ENCODE measurements around the gene CDKL2. TPM values are rescaled to one million over a fixed set of nuclear protein-coding genes. Genes with fewer than 3 reads are reported as not detected.
A peak's percentile ranks its signal among the peaks of the same experiment; 100 is the strongest.
"Not testable (repeated sequence)": the region's sequence is repeated elsewhere in the genome, so short reads cannot be mapped to it uniquely, and the experiment has no call there.

CDKL2 gene
- total RNA-seq, 4 donors from 2014 or later, result 0.35 TPM; not detected in 3

- no peaks in the 10 kb centered on the region for H3K27me3 ChIP-seq
- DNase-seq, result peak; percentile 96 to 99 (median 98)
- peak within 1 kb of the TSS; percentile 96 to 99 (median 98) for H3K27ac ChIP-seq
- peak; percentile 91 to 96 for TF ChIP-seq POLR2A (IDR thresholded peaks at IDR 0.05)
- TF ChIP-seq, protein P1, sequence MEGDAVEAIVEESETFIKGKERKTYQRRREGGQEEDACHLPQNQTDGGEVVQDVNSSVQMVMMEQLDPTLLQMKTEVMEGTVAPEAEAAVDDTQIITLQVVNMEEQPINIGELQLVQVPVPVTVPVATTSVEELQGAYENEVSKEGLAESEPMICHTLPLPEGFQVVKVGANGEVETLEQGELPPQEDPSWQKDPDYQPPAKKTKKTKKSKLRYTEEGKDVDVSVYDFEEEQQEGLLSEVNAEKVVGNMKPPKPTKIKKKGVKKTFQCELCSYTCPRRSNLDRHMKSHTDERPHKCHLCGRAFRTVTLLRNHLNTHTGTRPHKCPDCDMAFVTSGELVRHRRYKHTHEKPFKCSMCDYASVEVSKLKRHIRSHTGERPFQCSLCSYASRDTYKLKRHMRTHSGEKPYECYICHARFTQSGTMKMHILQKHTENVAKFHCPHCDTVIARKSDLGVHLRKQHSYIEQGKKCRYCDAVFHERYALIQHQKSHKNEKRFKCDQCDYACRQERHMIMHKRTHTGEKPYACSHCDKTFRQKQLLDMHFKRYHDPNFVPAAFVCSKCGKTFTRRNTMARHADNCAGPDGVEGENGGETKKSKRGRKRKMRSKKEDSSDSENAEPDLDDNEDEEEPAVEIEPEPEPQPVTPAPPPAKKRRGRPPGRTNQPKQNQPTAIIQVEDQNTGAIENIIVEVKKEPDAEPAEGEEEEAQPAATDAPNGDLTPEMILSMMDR (IDR thresholded peaks at IDR 0.05), result no peak
- H3K4me3 ChIP-seq, result peak within 1 kb of the TSS; percentile 81 to 93 (median 90)
- peaks cover 0 to 35% (median 0%) of the 10 kb centered on the region in 4 donors for H3K4me1 ChIP-seq
- H3K9me3 ChIP-seq, result no peaks in the 10 kb centered on the region
- H3K36me3 ChIP-seq, result no peaks in the 10 kb centered on the region
Observed at GRCh38 chr4:75673027-75673958, 43.0 kb upstream of the CDKL2 start, which contains the start of gene G3BP2. Gene G3BP2 (minus strand): TSS chr4:75673411. CDS start chr4:75662025, 11,386 bp downstream.

DNA sequence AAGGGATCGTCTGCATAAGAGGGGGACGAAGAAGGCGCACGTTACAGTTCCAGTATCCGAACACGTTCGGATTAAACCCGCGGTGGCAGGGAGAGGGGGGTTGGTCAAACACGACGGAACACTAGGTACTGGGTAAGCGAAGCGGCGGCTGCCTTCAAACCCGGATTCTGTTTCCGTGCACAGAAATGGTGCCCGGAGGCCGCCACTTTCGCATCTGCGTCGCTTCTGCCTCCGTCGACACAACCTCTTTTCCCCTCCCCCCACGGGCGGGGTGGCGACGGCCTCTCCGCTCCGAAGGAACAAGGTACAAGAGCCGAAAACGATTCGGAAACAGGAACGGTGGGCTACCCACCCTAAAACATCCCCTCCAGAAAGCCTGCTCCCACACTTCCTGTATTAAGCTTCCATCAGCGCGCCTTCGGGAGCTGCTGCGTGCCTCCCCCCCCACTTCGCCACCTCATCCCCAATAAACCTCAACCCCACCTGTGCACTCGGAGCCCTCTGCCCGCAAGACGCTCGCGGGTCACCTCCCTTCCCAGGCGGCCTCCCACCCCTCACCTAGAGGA is 42.2 kb upstream of the CDKL2 start:
- H3K36me3 ChIP-seq, result no peaks in the 10 kb centered on the region
- TF ChIP-seq POLR2A (IDR thresholded peaks at IDR 0.05), result no peak
- TF ChIP-seq, protein P1 (IDR thresholded peaks at IDR 0.05), result no peak
- peak overlapping the region; percentile 96 to 99 (median 98) for H3K27ac ChIP-seq
- no peaks in the 10 kb centered on the region for H3K9me3 ChIP-seq
- peaks cover 0 to 42% (median 1%) of the 10 kb centered on the region in 4 donors for H3K4me1 ChIP-seq
- peak overlapping the region; percentile 81 to 93 (median 90) for H3K4me3 ChIP-seq
- peak; percentile 78 to 89 (median 84) for DNase-seq
- no peaks in the 10 kb centered on the region for H3K27me3 ChIP-seq

GRCh38 chr4:75671802-75672421 is 41.6 kb upstream of the CDKL2 start:
- Histone ChIP-seq H3K27me3 (no peaks in the 10 kb centered on the region), H3K36me3 (no peaks in the 10 kb centered on the region), H3K4me1 (peaks cover 0 to 47% (median 2%) of the 10 kb centered on the region in 4 donors), H3K27ac (peak overlapping the region; percentile 96 to 99 (median 98)), H3K9me3 (no peaks in the 10 kb centered on the region), H3K4me3 (peak overlapping the region; percentile 81 to 93 (median 90))
- no peak for DNase-seq
- no peak for TF ChIP-seq POLR2A (IDR thresholded peaks at IDR 0.05)
- TF ChIP-seq, protein P1 (IDR thresholded peaks at IDR 0.05), result no peak

- H3K4me1 ChIP-seq, result peaks cover 0 to 46% (median 5%) of the 10 kb centered on the region in 4 donors
- H3K9me3 ChIP-seq, result no peaks in the 10 kb centered on the region
- DNase-seq, result no peak
- H3K27ac ChIP-seq, result no peak overlapping the region
- no peaks in the 10 kb centered on the region for H3K36me3 ChIP-seq
- H3K4me3 ChIP-seq, result no peak overlapping the region
- TF ChIP-seq, protein P1 (IDR thresholded peaks at IDR 0.05), result no peak
- TF ChIP-seq POLR2A (IDR thresholded peaks at IDR 0.05), result no peak
- no peaks in the 10 kb centered on the region for H3K27me3 ChIP-seq
Observed at GRCh38 chr4:75668596-75668995, 38.3 kb upstream of the CDKL2 start.

- not testable (repeated sequence) for H3K9me3 ChIP-seq, DNase-seq, H3K27me3 ChIP-seq, H3K36me3 ChIP-seq, H3K4me3 ChIP-seq
- H3K27ac ChIP-seq, result peak overlapping the region in 1 of 4 donors; percentile 34
- H3K4me1 ChIP-seq, result peaks cover 0 to 46% (median 5%) of the 10 kb centered on the region in 4 donors
Observed at GRCh38 chr4:75667636-75668035, 37.3 kb upstream of the CDKL2 start.
